Mucosa of descending colon (tissue), 3 donors: ENCODE results near the gene TANC1. TPM values are rescaled to one million over a fixed set of nuclear protein-coding genes. Genes with fewer than 3 reads are reported as not detected.

ENCODE experiments used
- ATAC-seq: fragments of 200-7000 bp; cut with Tn5 transposase; one replicate; pipeline ENCODE4 v1.9.1; 2020; ENCODE audit warnings: mild to moderate bottlenecking, moderate library complexity
- DNase-seq, 3 donors: peaks; one replicate each; pipeline ENCODE4 v3.0.0-alpha.2; 2020
- H3K36me3 ChIP-seq: fragments of 200-600 bp; one replicate; pipeline ENCODE4 v1.8.0; 2021; ENCODE audit warnings: low read depth, mild to moderate bottlenecking
- H3K4me1 ChIP-seq: fragments of 200-600 bp; one replicate; pipeline ENCODE4 v1.8.0; 2021; ENCODE audit warnings: low read depth, mild to moderate bottlenecking
- H3K4me3 ChIP-seq: fragments of 200-600 bp; one replicate; pipeline ENCODE4 v1.8.0; 2021; ENCODE audit warnings: mild to moderate bottlenecking
- H3K9me3 ChIP-seq: fragments of 200-600 bp; one replicate; pipeline ENCODE4 v1.8.0; 2021; ENCODE audit warnings: mild to moderate bottlenecking
- intact Hi-C, 2 donors: fragments of 100-400 bp; cut with DNase I in 1 of 2; cut with micrococcal nuclease in 1 of 2; formaldehyde crosslinking; loops; one replicate each; pipeline versions ENCODE4 v1.11.0 to v1.11.1; 2022; cut with DNase I, micrococcal nuclease
- total RNA-seq, 3 donors: library from RNA; stranded (reverse); fragmentation: NEBNext Ultra II Directional in 2 of 3; extraction: Animal tissue kit (Norgen Biotek cat#: 25700) in 2 of 3; gene quantifications; one replicate each; pipeline versions ENCODE4 v1.2.1 to v1.2.4, GENCODE V29; 2021 to 2023
- TF ChIP-seq, protein P1 (sequence below): fragments of 200-600 bp; IDR thresholded peaks from one replicate; pipeline ENCODE4 v1.8.0; 2022; ENCODE audit warnings: antibody characterized with exemption, mild to moderate bottlenecking
- donor health status: DM: no; HTN: no; CAD: no; lungs with moderate emphysema.
- donor health status: DM: no; HTN: no; CAD: no.
- donor health status: DM: no; HTN: yes; CAD: no.

TANC1 gene
- total RNA-seq, 3 donors from 2014 or later: 30.7 to 55.5 (median 41.0) TPM

DNA sequence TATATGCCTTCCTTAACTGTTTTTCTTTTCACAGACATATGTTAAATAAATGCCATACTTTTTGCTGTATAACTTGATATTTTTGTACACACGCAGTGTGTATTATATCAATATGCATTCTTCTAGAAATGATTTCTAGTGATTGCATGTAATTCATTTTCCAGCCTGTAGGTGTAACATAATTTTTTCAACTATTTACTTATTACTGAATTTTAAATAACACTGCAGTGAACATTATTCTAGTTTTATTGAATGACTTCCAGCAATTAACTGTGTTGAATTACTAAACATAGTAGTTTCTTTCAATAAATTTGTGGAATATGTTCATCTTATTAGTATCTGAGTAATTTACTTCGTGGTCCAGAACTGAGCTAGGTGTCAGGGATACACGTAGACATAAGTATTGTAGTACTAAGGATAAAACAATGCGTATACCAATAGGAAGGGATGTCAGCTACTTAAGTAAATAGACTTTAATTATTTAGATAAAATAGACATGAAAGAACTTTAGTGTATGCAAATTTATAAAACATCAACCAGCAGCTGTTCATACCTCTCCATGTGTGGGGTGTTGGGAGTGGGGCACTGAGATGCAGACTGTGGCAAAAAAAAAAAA lies 28.0 kb downstream of the TANC1 start:
- DNase-seq (no peak), ATAC-seq (no peak)
- intact Hi-C loops: no loop called here
- TF ChIP-seq, protein P1, sequence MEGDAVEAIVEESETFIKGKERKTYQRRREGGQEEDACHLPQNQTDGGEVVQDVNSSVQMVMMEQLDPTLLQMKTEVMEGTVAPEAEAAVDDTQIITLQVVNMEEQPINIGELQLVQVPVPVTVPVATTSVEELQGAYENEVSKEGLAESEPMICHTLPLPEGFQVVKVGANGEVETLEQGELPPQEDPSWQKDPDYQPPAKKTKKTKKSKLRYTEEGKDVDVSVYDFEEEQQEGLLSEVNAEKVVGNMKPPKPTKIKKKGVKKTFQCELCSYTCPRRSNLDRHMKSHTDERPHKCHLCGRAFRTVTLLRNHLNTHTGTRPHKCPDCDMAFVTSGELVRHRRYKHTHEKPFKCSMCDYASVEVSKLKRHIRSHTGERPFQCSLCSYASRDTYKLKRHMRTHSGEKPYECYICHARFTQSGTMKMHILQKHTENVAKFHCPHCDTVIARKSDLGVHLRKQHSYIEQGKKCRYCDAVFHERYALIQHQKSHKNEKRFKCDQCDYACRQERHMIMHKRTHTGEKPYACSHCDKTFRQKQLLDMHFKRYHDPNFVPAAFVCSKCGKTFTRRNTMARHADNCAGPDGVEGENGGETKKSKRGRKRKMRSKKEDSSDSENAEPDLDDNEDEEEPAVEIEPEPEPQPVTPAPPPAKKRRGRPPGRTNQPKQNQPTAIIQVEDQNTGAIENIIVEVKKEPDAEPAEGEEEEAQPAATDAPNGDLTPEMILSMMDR: no peak
- H3K36me3 ChIP-seq: no peaks in the 10 kb centered on the region
- H3K4me3 ChIP-seq: no peak overlapping the region
- peaks cover 27% of the 10 kb centered on the region for H3K4me1 ChIP-seq
- H3K9me3 ChIP-seq: no peaks in the 10 kb centered on the region

DNA sequence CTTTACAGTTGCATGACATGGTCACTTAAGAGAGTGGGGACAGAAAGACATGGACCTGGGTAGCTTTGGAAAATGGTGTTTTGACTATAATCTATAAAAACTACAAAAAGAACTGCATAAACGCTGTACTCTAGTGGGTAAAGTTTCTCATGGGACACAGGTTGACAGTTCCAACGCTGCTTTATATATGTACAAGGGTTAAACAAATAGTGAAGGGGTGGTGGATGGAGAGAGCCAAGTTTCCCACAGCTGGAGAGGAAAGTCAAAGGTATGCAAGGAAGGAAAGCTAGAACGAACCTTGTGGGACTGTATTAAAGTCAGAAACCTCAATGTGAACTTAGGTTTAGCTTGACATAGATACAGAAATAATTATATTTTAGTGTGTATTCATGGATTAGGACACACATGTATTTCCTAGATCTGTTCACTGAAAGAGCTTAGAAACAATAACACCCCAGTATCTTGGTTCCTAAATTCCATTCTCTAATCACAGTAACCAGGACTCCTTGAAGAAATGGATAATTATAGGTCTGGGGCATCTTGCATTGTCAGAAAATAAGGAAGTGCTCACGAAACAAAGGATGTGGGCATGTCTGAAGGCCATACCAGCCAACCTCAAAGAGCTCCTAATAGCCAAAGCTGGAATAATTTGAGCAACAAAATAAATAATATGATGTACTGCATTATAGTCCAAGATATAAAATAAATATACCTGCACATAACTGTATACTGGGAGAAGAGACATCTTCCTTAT lies 28.8 kb downstream of the TANC1 start:
- H3K4me1 ChIP-seq: peaks cover 27% of the 10 kb centered on the region
- H3K36me3 ChIP-seq: no peaks in the 10 kb centered on the region
- TF ChIP-seq, protein P1: no peak
- intact Hi-C loops: no loop called here
- no peak overlapping the region for H3K4me3 ChIP-seq
- peak; percentile 68 for ATAC-seq
- H3K9me3 ChIP-seq: no peaks in the 10 kb centered on the region
- DNase-seq: peak in 1 of 3 donors; percentile 15

DNA sequence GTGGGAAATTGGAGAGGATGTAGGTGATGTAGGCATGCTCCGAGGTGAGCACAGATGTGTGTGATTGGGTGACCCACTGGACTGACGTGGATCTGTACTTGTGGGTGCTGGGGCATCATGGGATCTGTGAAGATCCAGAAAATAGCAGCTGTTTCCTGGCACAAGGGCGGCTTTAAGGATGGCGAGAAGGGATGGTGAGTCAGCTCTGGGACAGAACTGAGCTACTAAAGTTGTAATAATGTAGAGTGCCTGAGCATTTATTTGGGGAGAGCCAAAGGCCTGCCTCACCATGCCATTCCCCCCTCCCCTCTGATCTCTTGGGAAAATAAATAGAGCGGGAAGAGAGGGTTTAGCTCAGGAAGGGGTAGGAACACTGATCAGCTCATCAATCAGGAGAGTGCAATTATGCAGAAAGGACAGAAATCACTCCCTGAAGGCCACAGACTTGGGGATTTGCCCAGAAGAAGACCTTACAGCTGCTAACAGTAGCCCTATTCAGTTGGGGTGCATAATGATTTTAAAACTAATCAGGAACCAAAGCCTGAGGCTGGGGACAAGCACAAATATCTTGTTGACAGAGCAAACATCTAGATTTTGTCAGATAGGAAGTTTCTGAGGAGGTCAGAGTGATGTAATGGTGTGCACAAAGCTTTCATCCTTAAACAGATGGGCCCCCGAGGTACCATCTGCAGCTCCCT lies 30.3 kb downstream of the TANC1 start:
- ATAC-seq: no peak
- DNase-seq: no peak
- intact Hi-C loops: no loop called here
- peaks cover 27% of the 10 kb centered on the region for H3K4me1 ChIP-seq
- TF ChIP-seq, protein P1: no peak
- no peaks in the 10 kb centered on the region for H3K9me3 ChIP-seq
- no peaks in the 10 kb centered on the region for H3K36me3 ChIP-seq
- no peak overlapping the region for H3K4me3 ChIP-seq

DNA sequence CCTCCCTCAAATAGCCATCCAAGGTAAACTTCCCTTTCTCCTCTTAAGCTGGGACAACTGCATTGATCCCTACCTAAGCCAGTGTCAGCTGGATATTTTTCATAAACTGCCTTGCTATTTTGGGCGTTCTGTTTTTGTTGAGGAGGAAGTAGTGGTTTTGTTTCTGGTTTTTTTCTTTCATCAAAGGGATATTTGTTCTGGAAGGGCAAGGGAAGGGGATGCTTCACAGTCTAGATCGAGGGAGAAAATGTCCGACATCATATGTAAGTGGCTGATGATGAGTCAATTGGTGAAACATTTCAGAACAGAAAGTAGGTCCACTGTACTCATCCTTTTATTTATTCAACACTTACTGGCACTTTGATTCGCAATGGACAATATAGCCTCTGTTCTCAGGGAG lies 31.0 kb downstream of the TANC1 start:
- H3K36me3 ChIP-seq: no peaks in the 10 kb centered on the region
- no peak overlapping the region for H3K4me3 ChIP-seq
- ATAC-seq (no peak), DNase-seq (no peak)
- H3K4me1 ChIP-seq: peaks cover 20% of the 10 kb centered on the region
- intact Hi-C loops: no loop called here
- TF ChIP-seq, protein P1: no peak
- H3K9me3 ChIP-seq: no peaks in the 10 kb centered on the region

DNA sequence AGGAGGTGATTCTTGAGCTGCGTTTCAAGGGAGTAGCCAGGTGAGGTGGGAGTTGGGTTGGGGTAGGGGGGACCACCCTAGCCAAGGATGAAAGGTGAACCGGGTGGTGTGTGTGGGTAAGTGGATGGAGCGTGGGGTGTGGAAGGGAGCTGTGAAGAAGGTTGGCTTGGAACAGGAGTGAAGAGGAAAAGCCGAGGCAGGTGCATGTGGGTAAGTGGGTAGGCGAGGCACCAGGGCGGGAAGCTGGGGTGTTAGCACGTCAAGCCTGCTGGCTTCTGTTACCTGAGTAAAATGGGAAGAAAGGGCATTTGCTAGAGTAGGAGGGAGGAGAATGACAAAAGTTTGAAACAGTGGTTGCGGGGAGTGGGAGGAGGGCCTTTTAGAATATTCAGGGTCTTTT lies 31.6 kb downstream of the TANC1 start:
- Histone ChIP-seq H3K9me3 (no peaks in the 10 kb centered on the region), H3K36me3 (no peaks in the 10 kb centered on the region), H3K4me3 (no peak overlapping the region), H3K4me1 (peaks cover 18% of the 10 kb centered on the region)
- TF ChIP-seq, protein P1: no peak
- DNase-seq: no peak
- ATAC-seq: no peak
- intact Hi-C loops: no loop called here
